Neural cell (in vitro differentiated cells): ENCODE data around the gene CACNA2D4. TPM values are rescaled to one million over a fixed set of nuclear protein-coding genes. Genes with fewer than 3 reads are reported as not detected.

Experiments used
- H2AFZ ChIP-seq: fragments of 200-600, 300-800 bp; sonication (generic), shearing (Covaris generic); 2 replicates; pipeline ENCODE4 v1.6.0; 2014; ENCODE audit warnings: low read depth, mild to moderate bottlenecking, antibody characterized with exemption, low read length, moderate library complexity
- H3F3A ChIP-seq: fragments of 200-600 bp; shearing (Covaris generic); 2 replicates; pipeline ENCODE4 v1.6.1; 2016; ENCODE audit warnings: mild to moderate bottlenecking, moderate library complexity, mixed read lengths, antibody characterized with exemption, low read length; ENCODE audit not compliant: insufficient read depth, poor library complexity, severe bottlenecking
- H3K27ac ChIP-seq: fragments of 200-600, 300-800 bp; sonication (generic), shearing (Covaris generic); 2 replicates; pipeline ENCODE4 v1.5.1; 2014; ENCODE audit warnings: mild to moderate bottlenecking, low read length, moderate library complexity
- H3K27me3 ChIP-seq: fragments of 300-800, 200-600 bp; sonication (generic), shearing (Covaris generic); 2 replicates; pipeline ENCODE4 v1.6.0; 2014; ENCODE audit warnings: mild to moderate bottlenecking, low read depth, low read length, moderate library complexity; ENCODE audit not compliant: insufficient read depth
- H3K36me3 ChIP-seq: fragments of 300-800, 200-600 bp; sonication (generic), shearing (Covaris generic); 2 replicates; pipeline ENCODE4 v1.5.1; 2014; ENCODE audit warnings: mild to moderate bottlenecking, antibody characterized with exemption, low read length, moderate library complexity; ENCODE audit not compliant: insufficient read depth
- H3K4me2 ChIP-seq: fragments of 300-800, 200-600 bp; sonication (generic), shearing (Covaris generic); 2 replicates; pipeline ENCODE4 v1.6.0; 2014; ENCODE audit warnings: mild to moderate bottlenecking, low read length
- H3K4me3 ChIP-seq: fragments of 300-800, 200-600 bp; sonication (generic), shearing (Covaris generic); 2 replicates; pipeline ENCODE4 v1.5.1; 2014; ENCODE audit warnings: mild to moderate bottlenecking, low read length, moderate library complexity
- H3K79me2 ChIP-seq: fragments of 200-600 bp; shearing (Covaris generic); replicated peaks from 2 replicates; pipeline ENCODE4 v1.6.0; 2014; ENCODE audit warnings: mild to moderate bottlenecking, low read length, moderate library complexity; ENCODE audit not compliant: insufficient read depth
- H3K9ac ChIP-seq: fragments of 300-800, 200-600 bp; sonication (generic), shearing (Covaris generic); 2 replicates; pipeline ENCODE4 v1.6.1; 2016; ENCODE audit warnings: mild to moderate bottlenecking, low read length, mixed read lengths
- H3K9me2 ChIP-seq: fragments of 200-600 bp; shearing (Covaris generic); 2 replicates; pipeline ENCODE4 v1.6.1; 2016; ENCODE audit warnings: mild to moderate bottlenecking, low read length, mixed read lengths; ENCODE audit not compliant: insufficient read depth
- H3K9me3 ChIP-seq: fragments of 200-600, 300-800 bp; sonication (generic), shearing (Covaris generic); 2 replicates; pipeline ENCODE4 v1.6.1; 2016; ENCODE audit warnings: mild to moderate bottlenecking, mixed run types, low read length, moderate library complexity, mixed read lengths
- H4K20me1 ChIP-seq: fragments of 200-600 bp; shearing (Covaris generic); 2 replicates; pipeline ENCODE4 v1.6.1; 2016; ENCODE audit warnings: mild to moderate bottlenecking, mixed run types; ENCODE audit not compliant: insufficient read depth
- EP300 ChIP-seq: fragments of 450-650 bp; conservative IDR thresholded peaks from 2 replicates; pipeline ENCODE4 v1.6.1; 2014; ENCODE audit warnings: antibody characterized with exemption, mild to moderate bottlenecking, moderate library complexity; ENCODE audit not compliant: poor library complexity, severe bottlenecking
- EZH2 ChIP-seq: fragments of 200-600, 300-800 bp; shearing (Covaris generic), sonication (generic); IDR thresholded peaks from 2 replicates; pipeline ENCODE4 v1.6.1; 2014; ENCODE audit warnings: antibody characterized with exemption, low read length, borderline replicate concordance, mild to moderate bottlenecking; ENCODE audit not compliant: insufficient read depth, poor library complexity, severe bottlenecking
- MXI1 ChIP-seq: fragments of 450-650 bp; conservative IDR thresholded peaks from 2 replicates; pipeline ENCODE4 v1.6.1; 2014; ENCODE audit warnings: antibody characterized with exemption, mild to moderate bottlenecking; ENCODE audit not compliant: poor library complexity, severe bottlenecking
- POLR2AphosphoS5 ChIP-seq: IDR thresholded peaks from 2 replicates; pipeline ENCODE4 v1.6.1; 2012
- RAD21 ChIP-seq: fragments of 450-650 bp; conservative IDR thresholded peaks from 2 replicates; pipeline ENCODE4 v1.6.1; 2014; ENCODE audit warnings: antibody characterized with exemption, mild to moderate bottlenecking, moderate library complexity
- SMC3 ChIP-seq: fragments of 450-650 bp; conservative IDR thresholded peaks from 2 replicates; pipeline ENCODE4 v1.6.1; 2014; ENCODE audit warnings: antibody characterized with exemption, mild to moderate bottlenecking, moderate library complexity; ENCODE audit not compliant: poor library complexity
- TAF1 ChIP-seq: IDR thresholded peaks from 2 replicates; pipeline ENCODE4 v1.6.1; 2012; ENCODE audit warnings: low read depth
- polyA plus RNA-seq: library from polyadenylated mRNA; depleted of rRNA; stranded (reverse); fragments of >200 nt; gene quantifications from 2 replicates; pipeline ENCODE4 v1.2.3, GENCODE V29; 2014
- TF ChIP-seq, protein P1 (sequence below): fragments of 450-650 bp; IDR thresholded peaks from 2 replicates; pipeline ENCODE4 v1.5.1; 2014; ENCODE audit warnings: antibody characterized with exemption, mild to moderate bottlenecking, moderate library complexity; ENCODE audit not compliant: poor library complexity, severe bottlenecking
- TF ChIP-seq, protein P2 (sequence below): IDR thresholded peaks from 2 replicates; pipeline ENCODE4 v1.6.1; 2012; ENCODE audit warnings: borderline replicate concordance

Gene CACNA2D4
- polyA plus RNA-seq, 1 donor from 2014 or later = not detected

DNA sequence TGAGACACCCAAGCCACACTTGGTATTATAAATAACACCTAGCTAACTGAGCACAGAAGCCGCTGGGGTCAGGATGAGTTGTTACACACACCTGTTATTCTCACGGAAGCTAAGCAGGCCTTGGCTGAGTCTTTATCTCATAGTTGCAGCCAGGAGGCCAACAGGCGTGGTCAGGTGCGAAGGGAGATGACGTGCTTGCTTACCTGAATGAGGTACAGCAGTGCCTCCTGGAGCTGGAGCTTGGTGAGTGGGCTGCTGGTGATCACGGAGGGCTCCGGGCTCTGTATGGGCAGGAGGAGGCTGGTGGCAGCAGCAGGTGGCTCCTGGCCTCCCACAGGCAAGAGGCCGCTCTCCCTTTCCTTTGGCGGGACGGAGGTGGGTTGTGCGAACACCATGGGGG lies 30.4 kb upstream of the CACNA2D4 start:
- peaks cover 8% of the 10 kb centered on the region for H3K36me3 ChIP-seq
- H4K20me1 ChIP-seq = no peaks in the 10 kb centered on the region
- H3K4me3 ChIP-seq = no peak overlapping the region
- H3K9me3 ChIP-seq = no peaks in the 10 kb centered on the region
- H3K9ac ChIP-seq = no peak overlapping the region
- H3F3A ChIP-seq = no peaks in the 10 kb centered on the region
- no peak overlapping the region for H3K27ac ChIP-seq
- no peak overlapping the region for H2AFZ ChIP-seq
- no peaks in the 10 kb centered on the region for H3K9me2 ChIP-seq
- no peak for TF ChIP-seq EZH2
- TF ChIP-seq EP300 = no peak
- TF ChIP-seq SMC3 = no peak
- no peak for TF ChIP-seq TAF1
- TF ChIP-seq, protein P1, sequence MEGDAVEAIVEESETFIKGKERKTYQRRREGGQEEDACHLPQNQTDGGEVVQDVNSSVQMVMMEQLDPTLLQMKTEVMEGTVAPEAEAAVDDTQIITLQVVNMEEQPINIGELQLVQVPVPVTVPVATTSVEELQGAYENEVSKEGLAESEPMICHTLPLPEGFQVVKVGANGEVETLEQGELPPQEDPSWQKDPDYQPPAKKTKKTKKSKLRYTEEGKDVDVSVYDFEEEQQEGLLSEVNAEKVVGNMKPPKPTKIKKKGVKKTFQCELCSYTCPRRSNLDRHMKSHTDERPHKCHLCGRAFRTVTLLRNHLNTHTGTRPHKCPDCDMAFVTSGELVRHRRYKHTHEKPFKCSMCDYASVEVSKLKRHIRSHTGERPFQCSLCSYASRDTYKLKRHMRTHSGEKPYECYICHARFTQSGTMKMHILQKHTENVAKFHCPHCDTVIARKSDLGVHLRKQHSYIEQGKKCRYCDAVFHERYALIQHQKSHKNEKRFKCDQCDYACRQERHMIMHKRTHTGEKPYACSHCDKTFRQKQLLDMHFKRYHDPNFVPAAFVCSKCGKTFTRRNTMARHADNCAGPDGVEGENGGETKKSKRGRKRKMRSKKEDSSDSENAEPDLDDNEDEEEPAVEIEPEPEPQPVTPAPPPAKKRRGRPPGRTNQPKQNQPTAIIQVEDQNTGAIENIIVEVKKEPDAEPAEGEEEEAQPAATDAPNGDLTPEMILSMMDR = no peak
- no peak for TF ChIP-seq RAD21
- TF ChIP-seq, protein P2, sequence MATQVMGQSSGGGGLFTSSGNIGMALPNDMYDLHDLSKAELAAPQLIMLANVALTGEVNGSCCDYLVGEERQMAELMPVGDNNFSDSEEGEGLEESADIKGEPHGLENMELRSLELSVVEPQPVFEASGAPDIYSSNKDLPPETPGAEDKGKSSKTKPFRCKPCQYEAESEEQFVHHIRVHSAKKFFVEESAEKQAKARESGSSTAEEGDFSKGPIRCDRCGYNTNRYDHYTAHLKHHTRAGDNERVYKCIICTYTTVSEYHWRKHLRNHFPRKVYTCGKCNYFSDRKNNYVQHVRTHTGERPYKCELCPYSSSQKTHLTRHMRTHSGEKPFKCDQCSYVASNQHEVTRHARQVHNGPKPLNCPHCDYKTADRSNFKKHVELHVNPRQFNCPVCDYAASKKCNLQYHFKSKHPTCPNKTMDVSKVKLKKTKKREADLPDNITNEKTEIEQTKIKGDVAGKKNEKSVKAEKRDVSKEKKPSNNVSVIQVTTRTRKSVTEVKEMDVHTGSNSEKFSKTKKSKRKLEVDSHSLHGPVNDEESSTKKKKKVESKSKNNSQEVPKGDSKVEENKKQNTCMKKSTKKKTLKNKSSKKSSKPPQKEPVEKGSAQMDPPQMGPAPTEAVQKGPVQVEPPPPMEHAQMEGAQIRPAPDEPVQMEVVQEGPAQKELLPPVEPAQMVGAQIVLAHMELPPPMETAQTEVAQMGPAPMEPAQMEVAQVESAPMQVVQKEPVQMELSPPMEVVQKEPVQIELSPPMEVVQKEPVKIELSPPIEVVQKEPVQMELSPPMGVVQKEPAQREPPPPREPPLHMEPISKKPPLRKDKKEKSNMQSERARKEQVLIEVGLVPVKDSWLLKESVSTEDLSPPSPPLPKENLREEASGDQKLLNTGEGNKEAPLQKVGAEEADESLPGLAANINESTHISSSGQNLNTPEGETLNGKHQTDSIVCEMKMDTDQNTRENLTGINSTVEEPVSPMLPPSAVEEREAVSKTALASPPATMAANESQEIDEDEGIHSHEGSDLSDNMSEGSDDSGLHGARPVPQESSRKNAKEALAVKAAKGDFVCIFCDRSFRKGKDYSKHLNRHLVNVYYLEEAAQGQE = no peak
- TF ChIP-seq MXI1 = no peak
- no peak for TF ChIP-seq POLR2AphosphoS5
- no peaks in the 10 kb centered on the region for H3K27me3 ChIP-seq
- no peaks in the 10 kb centered on the region for H3K79me2 ChIP-seq
- H3K4me2 ChIP-seq = no peak overlapping the region

DNA sequence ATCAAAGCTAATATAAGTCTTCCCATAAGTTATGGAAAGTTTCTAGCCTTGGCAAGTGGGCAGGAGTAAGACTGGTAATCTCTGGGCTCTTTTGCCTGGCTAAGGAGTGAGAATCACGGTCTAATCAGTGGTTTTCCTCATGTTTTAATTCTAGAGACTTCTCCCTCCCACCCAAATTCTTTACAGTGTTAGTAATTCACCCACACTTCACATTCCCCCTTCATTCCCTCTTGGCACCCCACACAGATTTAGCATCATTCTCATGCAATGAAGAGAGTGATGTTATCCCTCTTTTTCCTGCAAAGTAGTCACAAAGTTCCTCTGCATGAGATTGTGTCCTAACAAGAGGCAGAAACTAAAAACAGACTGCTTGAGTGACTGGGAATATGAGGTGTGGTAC lies 28.6 kb upstream of the CACNA2D4 start:
- no peaks in the 10 kb centered on the region for H3K9me3 ChIP-seq
- no peaks in the 10 kb centered on the region for H3F3A ChIP-seq
- no peak overlapping the region for H3K4me2 ChIP-seq
- no peak overlapping the region for H2AFZ ChIP-seq
- no peak overlapping the region for H3K27ac ChIP-seq
- no peaks in the 10 kb centered on the region for H3K79me2 ChIP-seq
- H3K9ac ChIP-seq = no peak overlapping the region
- H3K4me3 ChIP-seq = no peak overlapping the region
- no peaks in the 10 kb centered on the region for H3K27me3 ChIP-seq
- no peaks in the 10 kb centered on the region for H4K20me1 ChIP-seq
- TF ChIP-seq SMC3 = no peak
- TF ChIP-seq, protein P2 = no peak
- TF ChIP-seq RAD21 = no peak
- TF ChIP-seq POLR2AphosphoS5 = no peak
- no peak for TF ChIP-seq MXI1
- peaks cover 4% of the 10 kb centered on the region for H3K36me3 ChIP-seq
- no peaks in the 10 kb centered on the region for H3K9me2 ChIP-seq
